AG08396 (cell line): ENCODE measurements around the gene SDSL.

Source experiments
- DNase-seq: peaks from one replicate; pipeline ENCODE4 v3.0.0; 2012; ENCODE audit warnings: low spot score, mixed read lengths

Gene SDSL

GRCh38 chr12:113396828-113397496 lies 25.2 kb upstream of the SDSL start:
- DNase-seq: no peak

- no peak for DNase-seq
Measured at GRCh38 chr12:113397497-113398197, 24.5 kb upstream of the SDSL start.

GRCh38 chr12:113398346-113399290 lies 23.6 kb upstream of the SDSL start:
- no peak for DNase-seq

GRCh38 chr12:113399490-113399889 lies 22.7 kb upstream of the SDSL start:
- DNase-seq: no peak

- DNase-seq: no peak
Measured at GRCh38 chr12:113400362-113400761, 21.8 kb upstream of the SDSL start.

GRCh38 chr12:113401066-113402000 lies 20.8 kb upstream of the SDSL start:
- no peak for DNase-seq

- no peak for DNase-seq
Measured at GRCh38 chr12:113402586-113403260, 19.5 kb upstream of the SDSL start.

GRCh38 chr12:113403435-113404415 lies 18.5 kb upstream of the SDSL start, which contains the start of gene SDS:
Gene SDS (minus strand): TSS chr12:113403887. CDS start chr12:113399708, 4,179 bp downstream.
- DNase-seq: peak; percentile 42

GRCh38 chr12:113405694-113406093 lies 16.5 kb upstream of the SDSL start:
- DNase-seq: no peak

GRCh38 chr12:113407931-113408600 lies 14.1 kb upstream of the SDSL start:
- no peak for DNase-seq

GRCh38 chr12:113408756-113409298 lies 13.4 kb upstream of the SDSL start:
- DNase-seq: no peak

- DNase-seq: no peak
Measured at GRCh38 chr12:113409462-113410124, 12.6 kb upstream of the SDSL start.

- DNase-seq: no peak
Measured at GRCh38 chr12:113413488-113413939, 8.7 kb upstream of the SDSL start.

- no peak for DNase-seq
Measured at GRCh38 chr12:113414519-113415038, 7.6 kb upstream of the SDSL start.

- no peak for DNase-seq
Measured at GRCh38 chr12:113416091-113416754, 6.0 kb upstream of the SDSL start.

GRCh38 chr12:113418213-113418879 lies 3.8 kb upstream of the SDSL start:
- no peak for DNase-seq
